H1 (cell line): Measurements from ENCODE around the gene CLPTM1L. TPM values are rescaled to one million over a fixed set of nuclear protein-coding genes. Genes with fewer than 3 reads are reported as not detected.

Source experiments
- CTCF ChIA-PET: fragments of 300-600 bp; sonication (Branson Sonifier 250); formaldehyde crosslinking; loops from one replicate; lab custom pipeline; 2021; ENCODE audit not compliant: partially characterized antibody; lab: Charles Lee
- POLR2A ChIA-PET: fragments of 300-600 bp; sonication (Branson Sonifier 250); formaldehyde crosslinking; loops from one replicate; lab custom pipeline; 2021; ENCODE audit warnings: inconsistent platforms; ENCODE audit not compliant: partially characterized antibody; lab: Charles Lee
- DNase-seq, 2 experiments: peaks; one replicate each; pipeline versions ENCODE4 v3.0.0 to v3.0.0-alpha.2; 2010 to 2022; ENCODE audit warnings: low spot score in 2 of 2, low read depth in 1 of 2, mixed read lengths in 1 of 2
- FAIRE-seq: peaks from 2 replicates; lab custom pipeline; 2011; peaks lifted over from hg19 to GRCh38; lab: Jason Lieb, UNC
- H2AFZ ChIP-seq: 2 replicates; pipeline ENCODE4 v1.8.1; 2012; ENCODE audit warnings: low read length, inconsistent platforms
- H2AK5ac ChIP-seq: 2 replicates; pipeline ENCODE4 v1.6.1; 2013; ENCODE audit warnings: low read depth, low read length
- H2BK120ac ChIP-seq: replicated peaks from 2 replicates; pipeline ENCODE3; 2013; ENCODE audit warnings: low read depth, low read length, inconsistent platforms
- H2BK12ac ChIP-seq: 2 replicates; pipeline ENCODE4 v1.6.1; 2013; ENCODE audit warnings: low read depth, low read length
- H2BK15ac ChIP-seq: 2 replicates; pipeline ENCODE4 v1.6.1; 2013; ENCODE audit warnings: low read length
- H2BK20ac ChIP-seq: 2 replicates; pipeline ENCODE4 v1.6.1; 2013; ENCODE audit warnings: low read length
- H2BK5ac ChIP-seq: 2 replicates; pipeline ENCODE4 v1.6.1; 2013; ENCODE audit warnings: low read depth, low read length
- H3K14ac ChIP-seq: 2 replicates; pipeline ENCODE4 v1.6.1; 2013; ENCODE audit warnings: inconsistent platforms; ENCODE audit not compliant: insufficient read length
- H3K18ac ChIP-seq: 2 replicates; pipeline ENCODE4 v1.6.1; 2013; ENCODE audit warnings: low read length; ENCODE audit errors: extremely low read depth
- H3K23ac ChIP-seq: 2 replicates; pipeline ENCODE4 v1.6.1; 2013; ENCODE audit warnings: inconsistent platforms; ENCODE audit not compliant: insufficient read length
- H3K23me2 ChIP-seq: 2 replicates; pipeline ENCODE4 v1.6.1; 2013; ENCODE audit warnings: low read depth, low read length
- H3K27ac ChIP-seq: 2 replicates; pipeline ENCODE4 v1.6.1; 2011; ENCODE audit warnings: low read depth, low read length, inconsistent platforms
- H3K27me3 ChIP-seq, 4 experiments: replicated peaks in 1 of 4; 1 replicate in 1 of 4; 2 replicates in 3 of 4; pipeline versions ENCODE4 v1.6.1 to v1.8.1; 2011 to 2013; ENCODE audit warnings: low read length in 3 of 4, mild to moderate bottlenecking in 3 of 4, inconsistent platforms in 2 of 4, mixed read lengths in 2 of 4, moderate library complexity in 1 of 4; ENCODE audit not compliant: control insufficient read depth in 3 of 4, insufficient read depth in 3 of 4; ENCODE audit errors: extremely low read depth in 1 of 4
- H3K36me3 ChIP-seq, 4 experiments: 2 replicates each; pipeline versions ENCODE4 v1.6.1 to v1.8.1; 2011 to 2013; ENCODE audit warnings: mild to moderate bottlenecking in 4 of 4, low read length in 3 of 4, moderate library complexity in 2 of 4, control low read depth in 1 of 4, inconsistent platforms in 1 of 4; ENCODE audit not compliant: insufficient read depth in 4 of 4, control insufficient read depth in 2 of 4
- H3K4ac ChIP-seq: replicated peaks from 2 replicates; pipeline ENCODE3; 2013; ENCODE audit warnings: low read length, low read depth, mixed read lengths, inconsistent platforms; ENCODE audit not compliant: insufficient read length
- H3K4me1 ChIP-seq, 4 experiments: replicated peaks in 1 of 4; 1 replicate in 1 of 4; 2 replicates in 3 of 4; pipeline versions ENCODE4 v1.6.1 to v1.8.1; 2011 to 2013; ENCODE audit warnings: low read length in 3 of 4, inconsistent platforms in 2 of 4, mixed read lengths in 1 of 4; ENCODE audit not compliant: insufficient read depth in 4 of 4, control insufficient read depth in 3 of 4
- H3K4me2 ChIP-seq, 2 experiments: 2 replicates each; pipeline versions ENCODE4 v1.6.1 to v1.8.1; 2011 to 2013; ENCODE audit warnings: low read depth in 2 of 2, low read length in 2 of 2, control low read depth in 1 of 2, inconsistent platforms in 1 of 2, mild to moderate bottlenecking in 1 of 2; ENCODE audit not compliant: insufficient read depth in 1 of 2
- H3K4me3 ChIP-seq, 4 experiments: fragments of 200-600, 300-600 bp in 1 of 4; sonication (generic), shearing (Covaris generic), sonication (Bioruptor Twin) in 1 of 4; 2 replicates each; pipeline versions ENCODE4 v1.5.1 to v1.8.1; 2011 to 2016; ENCODE audit warnings: low read length in 4 of 4, low read depth in 3 of 4, control low read depth in 2 of 4, inconsistent platforms in 2 of 4, mild to moderate bottlenecking in 2 of 4, mixed read lengths in 1 of 4, moderate library complexity in 1 of 4; ENCODE audit not compliant: insufficient read depth in 2 of 4; ENCODE audit errors: extremely low read depth in 1 of 4
- H3K56ac ChIP-seq: replicated peaks from 2 replicates; pipeline ENCODE3; 2013; ENCODE audit warnings: low read depth, mild to moderate bottlenecking, mixed read lengths, low read length, inconsistent platforms; ENCODE audit not compliant: insufficient read length
- H3K79me1 ChIP-seq: 2 replicates; pipeline ENCODE4 v1.6.1; 2013; ENCODE audit warnings: low read depth, low read length, control low read depth
- H3K79me2 ChIP-seq, 2 experiments: 2 replicates each; pipeline versions ENCODE4 v1.6.1 to v1.8.1; 2012 to 2013; ENCODE audit warnings: low read length in 2 of 2, mild to moderate bottlenecking in 2 of 2, inconsistent platforms in 1 of 2; ENCODE audit not compliant: insufficient read depth in 2 of 2, control insufficient read depth in 1 of 2
- H3K9ac ChIP-seq, 4 experiments: replicated peaks in 1 of 4; 1 replicate in 1 of 4; 2 replicates in 3 of 4; pipeline versions ENCODE4 v1.6.1 to v1.8.1; 2011 to 2013; ENCODE audit warnings: low read depth in 3 of 4, low read length in 3 of 4, control low read depth in 2 of 4, mild to moderate bottlenecking in 2 of 4, moderate library complexity in 2 of 4, inconsistent platforms in 1 of 4; ENCODE audit errors: extremely low read depth in 1 of 4
- H3K9me3 ChIP-seq, 2 experiments: 2 replicates each; pipeline versions ENCODE4 v1.6.1 to v1.8.1; 2012 to 2013; ENCODE audit warnings: mild to moderate bottlenecking in 2 of 2, moderate library complexity in 2 of 2, control low read depth in 1 of 2, inconsistent platforms in 1 of 2, low read depth in 1 of 2, low read length in 1 of 2, mixed read lengths in 1 of 2; ENCODE audit not compliant: insufficient read depth in 2 of 2
- H4K20me1 ChIP-seq, 2 experiments: replicated peaks in 1 of 2; 2 replicates each; pipeline versions ENCODE3 to v1.8.1; 2011 to 2013; ENCODE audit warnings: inconsistent platforms in 2 of 2, low read length in 2 of 2, mild to moderate bottlenecking in 1 of 2; ENCODE audit not compliant: insufficient read depth in 2 of 2, control insufficient read depth in 1 of 2
- H4K5ac ChIP-seq: 2 replicates; pipeline ENCODE4 v1.6.1; 2013; ENCODE audit warnings: low read length, low read depth, mixed read lengths, inconsistent platforms; ENCODE audit not compliant: insufficient read length
- H4K8ac ChIP-seq: 2 replicates; pipeline ENCODE4 v1.8.0; 2013; ENCODE audit warnings: mild to moderate bottlenecking, moderate library complexity, low read length, inconsistent platforms; ENCODE audit not compliant: insufficient read depth; ENCODE audit errors: extremely low read depth
- H4K91ac ChIP-seq: replicated peaks from 2 replicates; pipeline ENCODE3; 2013; ENCODE audit warnings: low read length, mixed read lengths, inconsistent platforms; ENCODE audit not compliant: insufficient read length
- BACH1 ChIP-seq: IDR thresholded peaks from 2 replicates; pipeline ENCODE4 v1.6.1; 2012; ENCODE audit warnings: low read length, improper control_type of control experiment
- CEBPB ChIP-seq: IDR thresholded peaks from 2 replicates; pipeline ENCODE4 v1.6.1; 2012; ENCODE audit warnings: low read depth, low read length
- CTBP2 ChIP-seq: IDR thresholded peaks from 2 replicates; pipeline ENCODE4 v1.7.0; 2011; ENCODE audit warnings: borderline replicate concordance, mild to moderate bottlenecking, moderate library complexity, mixed read lengths, low read length; ENCODE audit not compliant: insufficient read depth, insufficient read length
- JUND ChIP-seq: IDR thresholded peaks from 2 replicates; pipeline ENCODE4 v1.6.1; 2011; ENCODE audit warnings: mild to moderate bottlenecking, improper control_type of control experiment, low read length
- POLR2A ChIP-seq, 2 experiments: IDR thresholded peaks; 1 replicate in 1 of 2; 2 replicates in 1 of 2; pipeline ENCODE4 v1.6.1; 2011; ENCODE audit warnings: low read depth in 2 of 2, low read length in 2 of 2, mild to moderate bottlenecking in 2 of 2; ENCODE audit errors: control extremely low read depth in 1 of 2
- POU5F1 ChIP-seq: IDR thresholded peaks from 2 replicates; pipeline ENCODE4 v1.6.1; 2011; ENCODE audit warnings: low read depth, mild to moderate bottlenecking, low read length, moderate library complexity
- RNF2 ChIP-seq: fragments of 200-900, 300-1000 bp; sonication (generic); IDR thresholded peaks from 2 replicates; pipeline ENCODE4 v1.7.1; 2016; ENCODE audit warnings: borderline replicate concordance, low read depth, mild to moderate bottlenecking, antibody characterized with exemption, low read length; ENCODE audit not compliant: poor library complexity, severe bottlenecking; ENCODE audit errors: missing control alignments
- RXRA ChIP-seq: IDR thresholded peaks from 2 replicates; pipeline ENCODE4 v1.6.1; 2011; ENCODE audit warnings: low read depth, mild to moderate bottlenecking, low read length, moderate library complexity; ENCODE audit not compliant: insufficient read depth
- SAP30 ChIP-seq: fragments of 300-600 bp; sonication (generic); IDR thresholded peaks from 2 replicates; pipeline ENCODE4 v1.7.1; 2012; ENCODE audit warnings: low read length, moderate library complexity, mild to moderate bottlenecking, inconsistent platforms; ENCODE audit not compliant: insufficient read depth, insufficient replicate concordance
- WGBS, 2 experiments: shearing (Covaris generic) in 1 of 2; methylation state at CpG; one replicate each; pipeline versions ENCODE4 v1.1.6 to v1.1.7; 2013 to 2015; ENCODE audit warnings: low lambda C conversion rate in 2 of 2, mixed read lengths in 2 of 2, inconsistent platforms in 1 of 2, low coverage in 1 of 2, missing lambda C conversion rate in 1 of 2; ENCODE audit not compliant: insufficient replicate concordance in 2 of 2, insufficient coverage in 1 of 2, insufficient read length in 1 of 2; ENCODE audit errors: extremely low coverage in 1 of 2, missing lambda C conversion rate in 1 of 2; 5-methylcytosine and 5-hydroxymethylcytosine counted together
- polyA plus RNA-seq, 7 experiments: library from polyadenylated mRNA; depleted of rRNA in 3 of 7; stranded (reverse) in 5 of 7; unstranded in 2 of 7; fragments of >200 nt in 5 of 7; fragments of 200-250 nt in 2 of 7; gene quantifications; 1 replicate in 5 of 7; 2 replicates in 1 of 7; 4 replicates in 1 of 7; pipeline versions ENCODE4 v1.2.1 to v1.2.3, GENCODE V29; 2011 to 2013; ENCODE audit warnings: missing spikeins in 2 of 7, mixed read lengths in 2 of 7
- total RNA-seq: library from RNA; stranded (reverse); fragmentation: NEBNext Ultra II Directional; extraction: Animal tissue kit (Norgen Biotek cat#: 25700); gene quantifications from 2 replicates; pipeline ENCODE4 v1.2.1, GENCODE V29; 2021

The CLPTM1L gene
- total and polyA plus RNA-seq, 2 of the 8 experiments (the other 6 are each of a cell fraction or from before 2014, with no cell fraction given): 102 to 119 TPM

- H2AK5ac ChIP-seq: no peak overlapping the region
- no peak overlapping the region for H2BK120ac ChIP-seq
- no peak for FAIRE-seq
These were observed 2.7 kb upstream of the CLPTM1L start for GRCh38 chr5:1347571-1347970.

More at GRCh38 chr5:1347571-1347970, 2.7 kb upstream of the CLPTM1L start:
- peaks cover 3 to 8% of the 10 kb centered on the region in 2 experiments for H4K20me1 ChIP-seq
- H2AFZ ChIP-seq: no peak overlapping the region
- H3K27ac ChIP-seq: no peak overlapping the region
- no peak for DNase-seq
- no peaks in the 10 kb centered on the region for H3K9me3 ChIP-seq
- no peak overlapping the region for H4K91ac ChIP-seq
- H3K36me3 ChIP-seq: peaks cover 0 to 3% (median 2%) of the 10 kb centered on the region in 4 experiments; a peak in 4 of 8 replicates
- TF ChIP-seq POLR2A (IDR thresholded peaks at IDR 0.05; ENCODE audit: control extremely low read depth in 1 of 2, low read depth in 2 of 2, low read length in 2 of 2): no peak
- TF ChIP-seq RNF2: no peak
- no peak for TF ChIP-seq SAP30
- no peak for TF ChIP-seq RXRA
- no peak for TF ChIP-seq JUND
- no peak for TF ChIP-seq BACH1
- no peak for TF ChIP-seq CEBPB
- TF ChIP-seq POU5F1: no peak
- TF ChIP-seq CTBP2: no peak
- TF ChIP-seq, all 59 proteins: peak for 0
- no peak overlapping the region for H3K23ac ChIP-seq
- H3K4ac ChIP-seq: no peak overlapping the region
- H4K8ac ChIP-seq: no peak overlapping the region; the same call in 1 of the 2 replicates
- 0 out of 2 replicates have a peak overlapping the region, but pooled peaks have one; percentile 27 for H2BK12ac ChIP-seq
- CTCF ChIA-PET: interaction anchor here (0.9 to 3.6 kb wide), 2 partner anchors 33 to 133 kb away, joined by 3 to 14 read pairs; no protein-coding TSS in a partner anchor
- H3K4me2 ChIP-seq: no peak overlapping the region
- H3K4me3 ChIP-seq: no peak overlapping the region
- H2BK5ac ChIP-seq: no peak overlapping the region
- no peak overlapping the region for H3K56ac ChIP-seq
- H3K14ac ChIP-seq: no peak overlapping the region
- H3K4me1 ChIP-seq: peaks cover 0 to 12% (median 2%) of the 10 kb centered on the region in 4 experiments; a peak in 4 of 7 replicates
- no peak overlapping the region for H2BK20ac ChIP-seq
- no peak overlapping the region for H3K18ac ChIP-seq
- H3K79me1 ChIP-seq: no peaks in the 10 kb centered on the region
- H3K79me2 ChIP-seq: peaks cover 0 to 14% of the 10 kb centered on the region in 2 experiments; a peak in 2 of 4 replicates
- no peaks in the 10 kb centered on the region for H3K27me3 ChIP-seq
- no peak overlapping the region for H2BK15ac ChIP-seq
- peaks cover 5% of the 10 kb centered on the region; the same call in 1 of the 2 replicates for H3K23me2 ChIP-seq
- 89% methylated on average over 8 of the region's 10 CpGs; no CpG with 5 or more reads in 1 of the 2 experiments for whole genome bisulfite sequencing, 2 experiments
- H4K5ac ChIP-seq: no peak overlapping the region
- POLR2A ChIA-PET: interaction anchor here (0.8 to 1.3 kb wide), 2 partner anchors 39 to 53 kb away, joined by 4 read pairs; no protein-coding TSS in a partner anchor
- H3K9ac ChIP-seq: no peak overlapping the region
